Measurements from ENCODE around the gene TOPBP1.

DNA sequence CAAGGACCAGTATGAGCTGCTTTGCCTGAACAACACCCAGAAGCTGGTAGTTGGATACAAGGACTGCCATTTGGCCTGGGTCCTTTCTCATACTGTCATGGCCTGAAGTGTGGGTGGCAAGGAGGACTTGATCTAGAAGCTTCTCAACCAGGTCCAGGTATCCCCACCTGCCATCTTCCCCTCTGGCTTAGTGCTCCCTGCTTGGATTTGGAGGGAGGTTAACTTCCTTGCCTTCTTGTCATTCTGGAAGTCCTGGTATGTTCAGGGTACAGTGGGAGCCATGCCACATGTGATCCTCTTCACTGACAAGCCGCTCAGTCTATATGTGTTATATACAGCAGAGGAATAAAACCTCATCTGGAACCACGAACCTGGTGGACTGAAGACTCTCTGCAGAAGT, 37.7 kb upstream of the TOPBP1 start:
- TF ChIP-seq SMC3 (IDR thresholded peaks at IDR 0.05; ENCODE audit: low read depth, low read length) (no peak), CHD1 (IDR thresholded peaks at IDR 0.05; ENCODE audit: low read depth, low read length) (no peak), RCOR1 (IDR thresholded peaks at IDR 0.05; ENCODE audit: insufficient replicate concordance, low read length) (no peak), FOS (IDR thresholded peaks at IDR 0.05; ENCODE audit: low read depth, low read length) (no peak), POLR2A (IDR thresholded peaks at IDR 0.05; ENCODE audit: low read depth, low read length) (no peak), MAFK (IDR thresholded peaks at IDR 0.05; ENCODE audit: low read depth, low read length) (no peak)
- TF ChIP-seq, protein P1, sequence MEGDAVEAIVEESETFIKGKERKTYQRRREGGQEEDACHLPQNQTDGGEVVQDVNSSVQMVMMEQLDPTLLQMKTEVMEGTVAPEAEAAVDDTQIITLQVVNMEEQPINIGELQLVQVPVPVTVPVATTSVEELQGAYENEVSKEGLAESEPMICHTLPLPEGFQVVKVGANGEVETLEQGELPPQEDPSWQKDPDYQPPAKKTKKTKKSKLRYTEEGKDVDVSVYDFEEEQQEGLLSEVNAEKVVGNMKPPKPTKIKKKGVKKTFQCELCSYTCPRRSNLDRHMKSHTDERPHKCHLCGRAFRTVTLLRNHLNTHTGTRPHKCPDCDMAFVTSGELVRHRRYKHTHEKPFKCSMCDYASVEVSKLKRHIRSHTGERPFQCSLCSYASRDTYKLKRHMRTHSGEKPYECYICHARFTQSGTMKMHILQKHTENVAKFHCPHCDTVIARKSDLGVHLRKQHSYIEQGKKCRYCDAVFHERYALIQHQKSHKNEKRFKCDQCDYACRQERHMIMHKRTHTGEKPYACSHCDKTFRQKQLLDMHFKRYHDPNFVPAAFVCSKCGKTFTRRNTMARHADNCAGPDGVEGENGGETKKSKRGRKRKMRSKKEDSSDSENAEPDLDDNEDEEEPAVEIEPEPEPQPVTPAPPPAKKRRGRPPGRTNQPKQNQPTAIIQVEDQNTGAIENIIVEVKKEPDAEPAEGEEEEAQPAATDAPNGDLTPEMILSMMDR (conservative IDR thresholded peaks at IDR 0.05; ENCODE audit: low read depth, low read length), result no peak
